Erythroblast (primary cell): ENCODE results near the gene ZDHHC22.

Source experiments
- DNase-seq, 2 experiments: peaks; one replicate each; lab custom pipeline; 2025; lab: John Stamatoyannopoulos, UW
- GATA1 ChIP-seq: IDR thresholded peaks from 2 replicates; pipeline ENCODE4 v1.6.1; 2011; ENCODE audit warnings: low read depth, mild to moderate bottlenecking, control low read depth, low read length, moderate library complexity
- POLR2A ChIP-seq: IDR thresholded peaks from 2 replicates; pipeline ENCODE4 v1.6.1; 2011; ENCODE audit warnings: mild to moderate bottlenecking, low read length

Gene ZDHHC22

GRCh38 chr14:77084985-77085384, 56.6 kb downstream of the ZDHHC22 start:
- no peak for DNase-seq
- TF ChIP-seq GATA1 = no peak
- no peak for TF ChIP-seq POLR2A

- peak; percentile 47 to 49 for DNase-seq
Observed at GRCh38 chr14:77083082-77083481, 58.5 kb downstream of the ZDHHC22 start.

GRCh38 chr14:77082356-77082755, 59.2 kb downstream of the ZDHHC22 start:
- TF ChIP-seq GATA1 = no peak
- TF ChIP-seq POLR2A = no peak
- DNase-seq = peak; percentile 21 to 70

More at GRCh38 chr14:77083082-77083481, 58.5 kb downstream of the ZDHHC22 start:
- TF ChIP-seq POLR2A = no peak
- no peak for TF ChIP-seq GATA1
